B cell (primary cell): ENCODE measurements around the gene SLC23A2. TPM values are rescaled to one million over a fixed set of nuclear protein-coding genes. Genes with fewer than 3 reads are reported as not detected.

Source experiments
- ATAC-seq: fragments of 200-7000 bp; cut with Tn5 transposase; one replicate; pipeline ENCODE4 v1.10.0; 2021; ENCODE audit warnings: low read depth, mild to moderate bottlenecking, moderate number of reproducible peaks, moderate library complexity
- CTCF ChIA-PET: fragments of 350-600 bp; sonication (Branson Sonifier 250); formaldehyde crosslinking; loops from one replicate; lab custom pipeline; 2021; ENCODE audit warnings: antibody characterized with exemption, inconsistent platforms; lab: Charles Lee
- POLR2A ChIA-PET: fragments of 350-600 bp; sonication (Branson Sonifier 250); formaldehyde crosslinking; loops from one replicate; lab custom pipeline; 2021; ENCODE audit warnings: antibody characterized with exemption; lab: Charles Lee
- DNase-seq: peaks from one replicate; pipeline ENCODE4 v3.0.0; 2013
- H2AFZ ChIP-seq: 2 replicates; pipeline ENCODE4 v1.6.1; 2012; ENCODE audit warnings: mild to moderate bottlenecking, low read depth, low read length; ENCODE audit not compliant: insufficient read depth, poor library complexity, severe bottlenecking
- H3K27ac ChIP-seq, 2 donors: 1 replicate in 1 of 2; 2 replicates in 1 of 2; pipeline ENCODE4 v1.5.1; 2012 to 2013; ENCODE audit warnings: low read length in 2 of 2, mild to moderate bottlenecking in 2 of 2, moderate library complexity in 1 of 2
- H3K27me3 ChIP-seq, 4 experiments: fragments of 200-600 bp in 1 of 4; sonication (generic) in 1 of 4; replicated peaks in 1 of 4; 1 replicate in 2 of 4; 2 replicates in 2 of 4; pipeline versions ENCODE4 v1.6.1 to v1.7.0; 2013 to 2016; ENCODE audit warnings: low read length in 3 of 4, mild to moderate bottlenecking in 2 of 4, mixed read lengths in 1 of 4, moderate library complexity in 1 of 4; ENCODE audit not compliant: insufficient read depth in 4 of 4, control insufficient read depth in 3 of 4; ENCODE audit errors: control extremely low read depth in 1 of 4
- H3K36me3 ChIP-seq, 2 experiments: replicated peaks in 1 of 2; 1 replicate in 1 of 2; 2 replicates in 1 of 2; pipeline versions ENCODE4 v1.6.1 to v1.7.1; 2013; ENCODE audit warnings: low read length in 1 of 2; ENCODE audit not compliant: insufficient read depth in 2 of 2, control insufficient read depth in 1 of 2; ENCODE audit errors: control extremely low read depth in 1 of 2, extremely low read depth in 1 of 2
- H3K4me1 ChIP-seq, 2 donors: fragments of 200-600 bp in 1 of 2; sonication (generic) in 1 of 2; 1 replicate in 1 of 2; 2 replicates in 1 of 2; pipeline versions ENCODE4 v1.5.1 to v1.6.1; 2013 to 2017; ENCODE audit warnings: low read length in 2 of 2; ENCODE audit not compliant: control insufficient read depth in 2 of 2, insufficient read depth in 2 of 2
- H3K4me2 ChIP-seq: replicated peaks from 2 replicates; pipeline ENCODE3; 2012; ENCODE audit warnings: mild to moderate bottlenecking, low read depth, low read length; ENCODE audit not compliant: poor library complexity, severe bottlenecking
- H3K4me3 ChIP-seq, 5 experiments: fragments of 200-600 bp in 1 of 5; sonication (generic) in 1 of 5; 1 replicate in 3 of 5; 2 replicates in 2 of 5; pipeline versions ENCODE4 v1.5.1 to v1.7.0; 2011 to 2016; ENCODE audit warnings: low read length in 4 of 5, mild to moderate bottlenecking in 4 of 5, low read depth in 2 of 5, control low read depth in 1 of 5, moderate library complexity in 1 of 5; ENCODE audit not compliant: insufficient read depth in 1 of 5; ENCODE audit errors: control extremely low read depth in 1 of 5, extremely low read depth in 1 of 5
- H3K79me2 ChIP-seq: fragments of 200-600 bp; sonication (generic); one replicate; pipeline ENCODE4 v1.6.0; 2016; ENCODE audit warnings: low read length; ENCODE audit not compliant: control insufficient read depth, insufficient read depth
- H3K9ac ChIP-seq: fragments of 200-600 bp; sonication (generic); 2 replicates; pipeline ENCODE4 v1.6.1; 2017; ENCODE audit warnings: mild to moderate bottlenecking, low read length, moderate library complexity
- H3K9me3 ChIP-seq, 3 donors: one replicate each; pipeline versions ENCODE4 v1.6.1 to v1.7.1; 2013; ENCODE audit warnings: low read length in 2 of 3; ENCODE audit not compliant: control insufficient read depth in 2 of 3, insufficient read depth in 1 of 3; ENCODE audit errors: control extremely low read depth in 1 of 3
- H4K20me1 ChIP-seq: 2 replicates; pipeline ENCODE4 v1.6.0; 2012; ENCODE audit warnings: mild to moderate bottlenecking, low read length; ENCODE audit not compliant: insufficient read depth, control insufficient read depth, poor library complexity, severe bottlenecking
- H3K27ac Mint-ChIP-seq: one replicate; pipeline ENCODE4 v1.8.0; 2021; ENCODE audit warnings: mixed read lengths
- H3K27me3 Mint-ChIP-seq: one replicate; pipeline ENCODE4 v1.8.0; 2021; ENCODE audit warnings: mixed read lengths
- H3K4me1 Mint-ChIP-seq: one replicate; pipeline ENCODE4 v1.8.0; 2021; ENCODE audit warnings: mixed read lengths
- H3K4me3 Mint-ChIP-seq: one replicate; pipeline ENCODE4 v1.8.0; 2021; ENCODE audit warnings: mixed read lengths
- H3K9me3 Mint-ChIP-seq: one replicate; pipeline ENCODE4 v1.8.0; 2022; ENCODE audit warnings: mixed read lengths; ENCODE audit not compliant: insufficient read depth
- CTCF ChIP-seq: fragments of 200-600 bp; IDR thresholded peaks from one replicate; pipeline ENCODE4 v1.8.0; 2022; ENCODE audit warnings: antibody characterized with exemption, mild to moderate bottlenecking
- EZH2 ChIP-seq: IDR thresholded peaks from 2 replicates; pipeline ENCODE4 v1.6.1; 2012; ENCODE audit warnings: borderline replicate concordance, low read depth, mild to moderate bottlenecking, moderate library complexity, low read length; ENCODE audit not compliant: insufficient read depth, poor library complexity, severe bottlenecking
- WGBS: methylation state at CpG from one replicate; pipeline ENCODE4 v1.1.5; 2013; ENCODE audit warnings: missing lambda C conversion rate; ENCODE audit not compliant: insufficient coverage; 5-methylcytosine and 5-hydroxymethylcytosine counted together
- intact Hi-C: fragments of 100-400 bp; cut with micrococcal nuclease; formaldehyde crosslinking; loops from one replicate; pipeline ENCODE4 v1.10.0; 2022
- polyA plus RNA-seq: library from polyadenylated mRNA; depleted of rRNA; stranded (reverse); fragments of >200 nt; gene quantifications from 2 replicates; pipeline ENCODE4 v1.2.3, GENCODE V29; 2012
- total RNA-seq, 2 donors: library from RNA; stranded (reverse); fragments of 120-200 nt in 1 of 2; gene quantifications; 1 replicate in 1 of 2; 2 replicates in 1 of 2; pipeline versions ENCODE4 v1.2.3 to v1.2.4, GENCODE V29; 2013 to 2022

SLC23A2 gene
- total and polyA plus RNA-seq, 2 donors (not counting 1 experiment from before 2014, with no cell fraction given), result 23.6 to 70.7 TPM

- Mint-ChIP-seq H3K27me3 (no peaks in the 10 kb centered on the region), H3K9me3 (no peaks in the 10 kb centered on the region), H3K4me3 (no peak overlapping the region), H3K27ac (peak overlapping the region; percentile 26), H3K4me1 (peaks cover 27% of the 10 kb centered on the region)
- no peaks in the 10 kb centered on the region for H3K9me3 ChIP-seq
- no peak overlapping the region for H3K9ac ChIP-seq
- ATAC-seq (peak; percentile 36), DNase-seq (peak; percentile 23)
- H3K4me1 ChIP-seq, result peaks cover 6 to 19% of the 10 kb centered on the region in 2 donors
- H3K4me2 ChIP-seq, result no peak overlapping the region
- H3K36me3 ChIP-seq, result peaks cover 0 to 65% of the 10 kb centered on the region in 2 experiments
- ChIA-PET CTCF (interaction anchor here (1.1 kb wide), 1 partner anchor 59 kb away, joined by 3 read pairs; no protein-coding TSS in a partner anchor), POLR2A (no interaction called here)
- H2AFZ ChIP-seq, result no peak overlapping the region
- no peak for TF ChIP-seq EZH2
- TF ChIP-seq CTCF, result no peak
- WGBS, result 93% methylated on average over 8 of the region's 9 CpGs
- no peaks in the 10 kb centered on the region for H3K27me3 ChIP-seq
- peaks cover 29% of the 10 kb centered on the region for H3K79me2 ChIP-seq
- no peak overlapping the region for H3K4me3 ChIP-seq
- peaks cover 6% of the 10 kb centered on the region for H4K20me1 ChIP-seq
- no peak overlapping the region for H3K27ac ChIP-seq
- intact Hi-C loops, result no loop called here
Measured at GRCh38 chr20:4896971-4897497, 104.3 kb downstream of the SLC23A2 start.

GRCh38 chr20:4896119-4896702, 105.1 kb downstream of the SLC23A2 start:
- ATAC-seq (no peak), DNase-seq (no peak)
- no peak overlapping the region for H2AFZ ChIP-seq
- POLR2A ChIA-PET, result no interaction called here
- no peak overlapping the region for H3K27ac ChIP-seq
- no peak overlapping the region for H3K9ac ChIP-seq
- Mint-ChIP-seq H3K27me3 (no peaks in the 10 kb centered on the region), H3K4me1 (peaks cover 27% of the 10 kb centered on the region), H3K4me3 (no peak overlapping the region), H3K9me3 (no peaks in the 10 kb centered on the region), H3K27ac (no peak overlapping the region)
- H3K79me2 ChIP-seq, result peaks cover 29% of the 10 kb centered on the region
- CTCF ChIA-PET, result no interaction called here
- H3K4me3 ChIP-seq, result no peak overlapping the region
- TF ChIP-seq EZH2 (no peak), CTCF (no peak)
- H3K27me3 ChIP-seq, result no peaks in the 10 kb centered on the region
- peaks cover 0 to 60% of the 10 kb centered on the region in 2 experiments for H3K36me3 ChIP-seq
- peaks cover 6 to 19% of the 10 kb centered on the region in 2 donors for H3K4me1 ChIP-seq
- 90% methylated on average over 15 of the region's 16 CpGs for WGBS
- H3K4me2 ChIP-seq, result no peak overlapping the region
- no peaks in the 10 kb centered on the region for H3K9me3 ChIP-seq
- H4K20me1 ChIP-seq, result peaks cover 6% of the 10 kb centered on the region
- intact Hi-C loops, result no loop called here
